NB4 (cell line): ENCODE results near the gene ZNF618.

Source experiments
- CTCF ChIP-seq: IDR thresholded peaks from one replicate; pipeline ENCODE4 v1.5.1; 2012; ENCODE audit warnings: low read depth, low read length
- MAX ChIP-seq: IDR thresholded peaks from 2 replicates; pipeline ENCODE4 v1.6.1; 2011; ENCODE audit warnings: low read depth, low read length
- POLR2A ChIP-seq: IDR thresholded peaks from 2 replicates; pipeline ENCODE4 v1.6.1; 2011; ENCODE audit warnings: mild to moderate bottlenecking; ENCODE audit not compliant: insufficient read length; ENCODE audit errors: extremely low read depth

GRCh38 chr9:113992994-113993393 is 116.9 kb downstream of the ZNF618 start:
- no peak for TF ChIP-seq CTCF
- no peak for TF ChIP-seq POLR2A
- no peak for TF ChIP-seq MAX
